NCI-H524 (cell line): ENCODE measurements around the gene E4F1.
"Not testable (repeated sequence)": the region's sequence is repeated elsewhere in the genome, so short reads cannot be mapped to it uniquely, and the experiment has no call there.

ENCODE experiments used
- DNase-seq, 2 experiments: peaks; one replicate each; lab custom pipeline; 2025; lab: John Stamatoyannopoulos, UW

E4F1 gene

DNA sequence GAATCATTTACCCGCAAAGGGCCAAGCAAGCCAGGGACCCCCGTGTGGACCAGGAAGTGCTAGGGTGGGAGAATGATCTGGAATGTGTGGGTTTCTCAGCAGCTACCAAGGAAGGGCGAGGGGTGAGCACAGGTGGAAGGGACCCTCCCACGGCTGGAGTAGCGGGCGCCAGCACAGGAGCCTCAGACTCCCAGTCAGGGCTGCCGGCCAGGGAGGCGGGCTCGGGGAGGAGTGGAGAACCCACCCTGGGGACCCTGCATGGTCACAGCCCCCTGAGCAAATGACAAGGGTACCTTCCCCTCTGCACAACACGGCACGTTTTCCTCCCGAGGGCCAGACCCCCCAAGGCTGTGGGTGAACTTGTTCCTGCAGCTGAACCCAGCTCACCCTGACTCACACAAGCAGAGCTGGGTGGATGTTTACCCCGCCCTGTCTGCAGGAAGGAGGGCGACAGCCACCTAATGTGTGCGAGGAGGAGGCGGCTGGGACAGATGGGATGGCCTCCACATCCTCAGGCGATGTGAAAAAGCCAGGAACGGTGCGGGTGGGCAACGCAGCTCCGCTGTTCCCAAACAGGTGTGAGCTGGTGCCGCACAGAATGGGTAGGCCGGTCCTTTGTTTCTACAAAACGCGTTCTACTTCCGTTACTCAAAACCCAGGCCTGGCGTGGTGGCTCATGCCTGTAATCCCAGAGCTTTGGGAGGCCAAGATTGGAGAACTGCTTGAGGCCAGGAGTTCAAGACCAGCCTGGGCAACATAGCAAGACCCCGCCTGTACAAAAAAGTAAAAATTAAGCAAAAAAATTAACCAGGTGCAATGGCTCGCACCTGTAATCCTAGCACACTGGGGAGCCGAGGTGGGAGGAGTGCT is 21.8 kb downstream of the E4F1 start:
- no peak for DNase-seq

DNA sequence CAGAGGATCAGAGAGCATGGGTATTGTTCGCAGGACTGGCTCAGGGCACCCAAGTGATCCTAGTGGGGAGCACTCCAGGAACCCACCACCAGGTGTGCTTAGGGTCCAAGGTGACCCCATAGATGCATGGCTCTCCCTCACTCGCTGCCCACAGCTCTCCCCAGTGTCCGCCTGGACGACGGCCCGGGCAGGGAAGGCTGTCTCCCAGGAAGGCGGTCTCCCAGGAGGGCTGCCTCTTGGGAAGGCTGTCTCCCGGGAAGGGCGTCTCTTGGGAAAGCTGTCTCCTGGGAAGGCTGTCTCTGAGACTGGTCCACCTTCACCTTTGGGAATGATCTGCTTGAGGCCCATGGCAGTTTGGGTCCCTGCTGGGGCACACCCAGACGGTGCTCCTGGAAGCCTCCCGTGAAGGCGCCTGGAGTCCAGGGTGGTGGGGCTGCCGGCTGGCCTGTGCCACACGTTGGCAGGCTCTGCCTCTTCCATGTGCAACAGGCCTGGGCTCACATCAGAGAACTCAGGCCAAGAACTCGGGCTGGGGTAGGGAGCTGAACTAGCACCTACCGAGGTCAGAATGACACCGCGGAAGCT is 23.0 kb downstream of the E4F1 start:
- no peak for DNase-seq

DNA sequence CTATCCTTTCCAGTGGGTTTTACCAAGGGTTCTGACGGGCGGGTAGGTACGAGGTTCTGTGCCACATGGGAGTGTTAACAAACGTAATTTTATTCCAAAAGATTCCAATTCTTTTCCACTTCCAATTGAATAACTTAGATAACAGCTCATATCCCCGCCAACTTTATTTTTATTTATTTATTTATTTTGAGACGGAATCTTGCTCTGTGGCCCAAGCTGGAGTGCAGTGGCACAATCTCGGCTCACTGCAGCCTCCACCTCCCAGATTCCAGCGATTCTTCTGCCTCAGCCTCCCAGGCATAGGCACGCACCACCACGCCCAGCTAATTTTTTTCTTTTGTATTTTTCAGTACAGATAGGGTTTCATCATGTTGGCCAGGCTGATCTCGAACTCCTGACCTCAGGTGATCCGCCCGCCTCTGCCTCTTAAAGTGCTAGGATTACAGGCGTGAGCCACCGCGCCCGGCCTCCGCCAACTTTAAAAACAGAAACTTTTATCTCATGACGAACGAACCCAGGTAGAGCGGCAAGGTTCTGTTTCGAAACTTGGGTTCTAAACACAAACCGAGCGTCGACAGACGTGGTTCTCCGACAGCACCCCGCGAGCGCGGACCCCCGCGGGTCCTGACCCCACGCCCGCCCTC is 27.4 kb downstream of the E4F1 start:
- DNase-seq: peak in 1 of 2 experiments; percentile 58

DNA sequence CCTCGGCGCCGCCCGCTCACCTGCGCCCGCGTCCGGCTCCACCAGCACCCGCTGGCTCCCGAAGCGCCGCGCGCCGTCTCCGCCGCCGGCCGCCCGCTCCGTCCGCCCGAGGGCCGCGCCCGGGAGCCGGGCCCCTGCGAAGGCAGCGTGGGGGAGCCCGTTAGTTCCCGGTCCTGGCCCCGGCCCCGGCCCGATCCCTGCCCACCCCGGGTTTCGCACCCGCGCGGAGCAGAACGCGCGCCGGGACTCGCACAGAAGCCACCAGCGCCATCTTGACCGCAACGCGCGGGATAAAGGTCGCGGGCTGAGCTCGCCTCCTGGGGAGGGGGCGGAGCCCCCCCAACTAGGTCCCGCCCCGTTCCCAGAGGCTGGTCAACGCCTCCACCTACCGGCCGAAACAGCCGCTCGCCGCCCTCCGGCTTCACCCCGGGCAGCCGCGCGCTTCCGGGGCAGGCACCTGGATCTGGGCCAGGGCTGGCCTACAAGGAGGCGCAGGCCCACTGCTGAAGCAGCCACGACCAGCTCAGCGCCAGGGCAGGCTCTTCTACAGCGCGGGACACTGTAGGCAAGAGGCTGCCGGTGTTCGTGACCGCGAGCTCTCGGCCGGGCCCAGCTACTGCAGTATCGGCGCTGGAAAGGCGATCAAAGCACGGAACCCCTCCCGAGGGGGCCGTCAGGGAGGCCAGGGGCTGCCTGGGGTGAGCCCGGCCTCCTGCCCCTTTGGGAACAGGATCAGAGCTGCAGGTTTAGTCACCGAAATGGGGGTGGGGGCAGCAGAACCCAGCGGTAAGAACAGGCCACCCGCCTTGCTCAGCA is 28.1 kb downstream of the E4F1 start, which contains the start of gene ECI1:
Gene ECI1 (minus strand): TSS at position 292 of the 816 bp plus-strand sequence. CDS start 21 bp downstream, at position 271.
- peak; percentile 84 to 96 for DNase-seq

DNA sequence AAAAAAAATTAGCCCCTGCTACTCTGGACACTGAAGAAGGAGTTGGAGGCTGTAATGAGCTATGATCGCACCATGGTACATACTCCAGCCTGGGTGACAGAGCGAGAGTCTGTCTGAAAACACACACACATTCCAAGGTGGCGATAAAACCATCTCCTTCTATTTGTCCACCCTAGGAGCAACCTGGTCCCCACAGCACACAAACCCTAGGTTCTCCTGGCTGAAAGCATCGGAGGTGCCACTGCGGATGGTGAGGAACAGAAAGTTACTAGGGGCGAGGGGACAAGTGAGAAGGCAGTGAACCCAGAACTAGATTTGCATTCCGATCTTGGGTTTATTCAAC is 29.4 kb downstream of the E4F1 start:
- no peak for DNase-seq

DNA sequence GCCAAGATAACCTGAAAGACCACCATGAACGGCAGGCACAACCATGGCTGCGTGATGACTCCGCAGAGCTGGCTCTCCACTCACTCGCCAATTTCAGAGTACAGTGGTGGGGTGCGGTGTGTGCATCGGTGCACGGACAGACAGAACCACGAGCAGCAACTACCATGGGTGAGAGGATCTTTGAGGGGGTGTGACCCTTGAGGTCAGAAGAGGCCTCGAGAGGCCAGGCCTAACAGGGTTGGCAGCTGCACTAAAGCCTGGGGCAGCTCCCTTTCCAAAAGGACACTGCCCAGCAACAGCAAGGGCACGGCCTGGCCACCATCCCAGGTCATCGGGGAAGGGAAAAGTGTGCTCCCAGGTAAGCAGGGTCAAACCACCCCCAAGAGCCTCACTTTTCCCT is 29.9 kb downstream of the E4F1 start:
- DNase-seq: no peak

DNA sequence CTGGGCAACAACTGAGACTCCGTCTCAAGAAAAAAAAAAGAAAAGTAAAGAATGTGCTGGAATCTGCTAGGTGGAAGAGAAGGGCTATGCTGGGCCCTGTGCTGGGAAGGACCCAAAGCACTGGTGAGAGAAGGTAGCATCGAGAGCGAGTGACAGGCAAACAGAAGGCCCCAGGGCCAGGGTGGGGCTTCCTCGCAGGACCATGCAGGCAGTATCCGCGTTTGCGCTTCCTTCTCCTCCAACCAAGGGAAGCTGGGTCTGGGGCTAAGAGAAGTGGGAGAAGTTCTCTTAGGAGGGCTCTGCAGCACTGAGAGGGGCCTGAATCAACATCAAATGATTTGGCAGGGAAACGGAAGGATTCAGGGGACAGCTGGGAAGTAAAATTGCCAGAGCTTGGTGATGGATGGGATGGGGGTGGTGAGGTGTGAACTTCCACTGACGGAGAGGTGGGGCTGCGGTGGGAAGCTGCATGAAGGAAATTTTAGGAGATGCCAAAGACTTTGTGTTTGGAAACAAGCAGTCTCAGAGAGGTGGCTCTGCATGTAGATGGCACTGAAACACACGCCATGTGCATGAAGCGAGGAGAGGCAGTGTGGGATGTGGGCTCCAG is 33.2 kb downstream of the E4F1 start:
- no peak for DNase-seq

DNA sequence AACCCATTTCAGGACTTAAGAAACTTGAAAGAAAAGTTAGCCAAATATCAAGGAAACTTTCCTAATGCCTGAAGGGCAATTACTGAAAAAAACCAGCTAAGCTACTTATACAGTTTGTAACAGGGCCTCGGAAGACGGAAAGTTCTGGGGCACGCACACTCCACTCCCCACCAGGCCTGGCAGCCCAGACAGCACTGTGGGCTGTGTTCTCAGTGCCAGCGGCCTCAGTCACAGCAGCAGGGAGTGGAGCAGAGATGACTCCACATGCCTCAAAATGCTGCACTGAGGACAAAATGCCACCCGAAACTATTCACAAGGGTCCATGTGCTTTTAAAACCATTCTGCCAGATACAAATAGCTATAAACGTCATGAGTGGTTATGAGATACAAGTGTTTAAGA is 34.3 kb downstream of the E4F1 start:
- DNase-seq: no peak

DNA sequence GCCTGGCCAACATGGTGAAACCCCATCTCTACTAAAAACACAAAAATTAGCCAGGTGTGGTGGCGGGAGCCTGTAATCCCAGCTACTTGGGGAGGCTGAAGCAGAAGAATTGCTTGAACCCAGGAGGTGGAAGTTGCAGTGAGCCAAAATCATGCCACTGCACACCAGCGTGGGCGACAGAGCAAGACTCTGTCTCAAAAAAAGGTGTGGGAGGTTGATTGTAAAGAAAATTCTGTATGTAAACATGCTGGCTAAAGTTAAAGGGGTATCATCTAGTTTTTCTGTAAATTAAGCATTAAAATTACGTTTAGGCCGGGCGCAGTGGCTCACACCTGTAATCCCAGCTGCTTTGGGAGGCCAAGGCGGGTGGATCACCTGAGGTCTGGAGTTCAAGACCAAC is 35.1 kb downstream of the E4F1 start:
- not testable (repeated sequence) for DNase-seq

DNA sequence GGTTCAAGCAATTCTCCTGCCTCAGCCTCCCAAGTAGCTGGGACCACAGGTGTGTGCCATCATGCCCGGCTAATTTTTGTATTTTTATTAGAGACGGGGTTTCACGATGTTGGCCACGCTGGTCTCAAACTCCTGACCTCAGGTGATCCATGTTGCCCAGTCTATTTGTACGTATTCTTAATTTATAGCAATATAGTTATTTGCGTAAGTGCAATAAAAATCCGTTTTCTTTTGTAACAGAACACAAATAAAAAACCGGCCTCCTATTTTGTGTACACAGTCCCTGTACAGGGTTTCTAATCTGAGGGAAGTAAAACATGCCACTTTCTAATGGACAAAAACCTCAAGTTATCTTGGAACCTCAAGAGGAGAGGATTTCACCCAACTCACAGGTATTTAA is 36.9 kb downstream of the E4F1 start:
- no peak for DNase-seq

DNA sequence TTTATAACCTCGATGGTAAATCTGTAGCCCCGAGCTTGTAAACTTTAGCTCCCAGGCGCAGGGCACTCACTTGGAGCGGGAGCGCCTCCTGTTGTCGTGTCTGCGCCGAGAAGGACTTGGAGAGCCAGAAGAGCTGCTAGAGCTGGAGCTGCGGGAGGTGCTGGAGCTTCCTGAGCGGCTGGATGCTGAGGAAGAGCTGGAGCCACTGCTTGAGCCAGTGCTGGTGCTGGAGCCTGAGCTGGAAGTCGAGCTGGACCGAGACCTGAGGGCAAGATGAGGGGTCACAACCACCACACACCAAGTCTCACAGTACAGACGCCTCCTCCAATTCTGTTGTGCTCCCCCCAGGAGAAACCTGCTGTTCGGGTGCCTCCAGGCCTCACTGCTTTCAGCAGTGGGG is 39.6 kb downstream of the E4F1 start:
- not testable (repeated sequence) for DNase-seq

DNA sequence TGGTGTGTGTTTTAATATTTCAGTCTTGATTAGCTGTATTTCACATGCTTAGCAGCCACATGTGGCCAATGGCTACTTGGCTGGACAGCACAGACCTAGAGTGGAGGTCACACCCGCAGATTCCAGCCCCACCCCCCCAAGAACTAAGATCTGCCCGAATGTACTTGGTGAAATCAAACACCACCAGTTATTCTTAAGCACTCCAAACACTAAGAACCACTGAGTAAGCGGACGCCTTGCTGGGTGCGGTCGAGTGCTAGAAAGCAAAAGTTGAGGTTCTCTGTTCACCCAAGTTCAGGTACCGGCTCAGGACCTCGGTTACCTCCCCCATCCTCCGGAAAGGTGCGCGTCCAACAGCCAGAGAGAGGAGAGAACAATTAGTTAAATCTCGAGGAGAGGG is 43.5 kb downstream of the E4F1 start:
- not testable (repeated sequence) for DNase-seq

DNA sequence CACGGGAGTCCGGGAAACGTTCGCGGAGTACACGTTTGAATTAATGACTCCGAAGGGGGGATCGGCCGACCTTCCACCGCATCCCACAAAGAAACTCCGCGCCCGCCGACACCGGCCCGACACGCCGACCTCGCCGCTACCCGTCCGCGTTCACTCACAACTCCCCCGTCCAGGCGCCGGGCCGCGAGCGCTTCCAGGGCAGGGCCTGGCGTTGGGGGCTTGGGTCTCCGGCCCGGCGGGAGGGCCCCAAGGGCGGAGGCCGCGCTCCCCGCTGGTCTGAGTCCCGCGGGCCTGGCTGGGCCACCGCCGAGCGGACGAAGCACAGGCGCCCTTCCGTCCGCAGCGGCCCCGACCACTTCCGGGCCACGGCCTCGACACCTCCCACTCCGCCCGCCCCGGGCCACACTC is 44.1 kb downstream of the E4F1 start:
- not testable (repeated sequence) for DNase-seq

DNA sequence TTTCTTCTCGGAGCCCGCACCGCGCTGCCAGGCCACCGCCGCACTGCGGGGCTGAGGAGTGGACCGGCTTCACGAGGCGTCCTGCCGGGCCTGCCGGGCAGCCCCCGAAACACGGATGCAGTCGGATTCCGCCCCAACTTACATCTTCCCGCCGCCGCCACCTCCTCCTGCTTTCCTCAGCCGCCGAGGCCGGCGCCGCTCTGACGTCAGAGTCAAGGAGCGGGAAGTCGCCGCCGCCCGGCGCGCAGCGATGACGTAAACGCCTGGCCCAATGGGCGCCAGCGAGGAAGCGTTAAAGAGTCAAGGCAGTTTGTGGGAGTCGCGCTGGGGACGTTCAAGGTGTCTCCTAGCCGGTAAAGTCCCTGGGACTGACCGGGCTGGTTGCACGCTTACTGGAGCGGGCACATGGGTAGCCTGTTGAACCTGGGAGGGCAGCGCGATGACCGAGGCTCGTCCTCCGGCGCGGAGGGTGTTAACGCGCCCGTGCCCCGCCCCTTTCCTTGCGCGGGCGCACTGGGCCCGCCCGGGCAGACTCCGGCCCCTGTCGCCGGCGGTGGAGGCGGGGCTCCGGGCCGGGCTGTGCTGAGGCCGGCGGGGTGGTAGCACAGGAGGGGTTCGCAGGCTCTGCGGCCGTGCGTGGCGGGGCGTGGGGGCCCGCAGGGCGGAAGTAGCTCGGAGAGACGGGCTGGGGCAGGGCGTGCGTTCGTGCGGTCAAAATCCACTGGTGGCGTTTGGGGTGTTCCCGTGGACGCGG is 44.7 kb downstream of the E4F1 start, which contains the start of gene RNPS1:
Gene RNPS1 (minus strand): TSS at position 214 of the 754 bp plus-strand sequence. CDS start 3,483 bp downstream, outside the sequence.
- peak; percentile 93 to 95 for DNase-seq

DNA sequence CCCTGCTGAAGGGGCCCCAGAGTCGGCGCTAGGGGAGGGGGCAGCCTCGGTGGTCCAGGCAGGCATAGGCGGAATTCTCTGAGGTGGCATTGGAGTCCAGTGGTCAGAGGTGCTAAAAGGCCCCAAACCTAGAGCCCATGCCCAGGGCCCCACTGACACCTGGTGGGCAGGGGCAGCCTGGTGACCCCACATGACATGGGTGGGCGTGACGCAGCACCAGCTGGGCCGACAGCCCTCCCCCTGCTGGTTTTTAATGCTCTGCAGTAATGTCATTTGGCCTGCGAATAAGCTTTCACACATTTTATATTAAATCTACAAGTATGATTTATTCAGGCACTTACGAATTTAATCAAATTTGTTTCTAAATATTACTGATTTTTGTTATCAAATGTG is 46.7 kb downstream of the E4F1 start:
- DNase-seq: no peak

DNA sequence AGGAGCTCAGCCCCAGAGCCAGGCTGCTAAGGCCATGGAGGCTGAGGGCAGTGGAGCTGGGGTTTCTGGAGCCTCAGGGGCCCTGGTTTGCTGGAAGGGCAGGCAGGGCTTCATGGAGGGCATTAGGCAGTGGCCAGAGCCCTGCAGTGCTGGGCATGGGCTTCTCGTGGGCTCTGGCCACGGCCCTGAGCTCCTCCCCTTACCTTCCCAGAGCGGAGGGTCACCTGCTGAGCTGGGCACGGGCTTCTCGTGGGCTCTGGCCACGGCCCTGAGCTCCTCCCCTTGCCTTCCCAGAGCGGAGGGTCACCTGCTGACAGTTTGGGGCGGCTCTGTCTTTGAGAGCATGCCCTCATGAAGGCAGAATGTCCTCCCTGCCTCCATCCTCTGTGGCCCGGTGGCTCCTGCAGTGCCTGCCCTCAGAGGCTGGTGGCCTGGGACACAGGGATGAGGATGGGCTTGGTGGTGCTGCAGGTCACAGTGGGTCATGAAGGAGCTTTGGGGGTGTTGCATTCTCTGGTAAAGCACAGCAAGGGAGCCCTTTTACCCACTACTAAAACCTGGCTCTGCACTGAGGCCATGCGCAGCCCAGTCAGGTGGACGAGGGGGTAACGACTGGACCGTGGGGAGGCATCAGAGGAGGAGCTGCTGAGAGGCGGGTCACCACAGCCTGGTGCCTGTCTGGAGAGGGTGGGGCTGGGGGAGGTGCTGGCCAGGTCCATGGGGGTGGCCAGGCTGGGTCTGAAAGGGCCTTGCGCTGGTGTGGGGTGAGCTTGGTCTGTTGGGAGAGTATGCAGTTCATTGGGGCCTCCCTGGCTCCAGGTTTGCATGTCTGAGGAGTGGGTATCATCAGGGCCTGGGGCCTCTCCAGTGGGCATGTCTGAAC is 47.4 kb downstream of the E4F1 start:
- DNase-seq: no peak

DNA sequence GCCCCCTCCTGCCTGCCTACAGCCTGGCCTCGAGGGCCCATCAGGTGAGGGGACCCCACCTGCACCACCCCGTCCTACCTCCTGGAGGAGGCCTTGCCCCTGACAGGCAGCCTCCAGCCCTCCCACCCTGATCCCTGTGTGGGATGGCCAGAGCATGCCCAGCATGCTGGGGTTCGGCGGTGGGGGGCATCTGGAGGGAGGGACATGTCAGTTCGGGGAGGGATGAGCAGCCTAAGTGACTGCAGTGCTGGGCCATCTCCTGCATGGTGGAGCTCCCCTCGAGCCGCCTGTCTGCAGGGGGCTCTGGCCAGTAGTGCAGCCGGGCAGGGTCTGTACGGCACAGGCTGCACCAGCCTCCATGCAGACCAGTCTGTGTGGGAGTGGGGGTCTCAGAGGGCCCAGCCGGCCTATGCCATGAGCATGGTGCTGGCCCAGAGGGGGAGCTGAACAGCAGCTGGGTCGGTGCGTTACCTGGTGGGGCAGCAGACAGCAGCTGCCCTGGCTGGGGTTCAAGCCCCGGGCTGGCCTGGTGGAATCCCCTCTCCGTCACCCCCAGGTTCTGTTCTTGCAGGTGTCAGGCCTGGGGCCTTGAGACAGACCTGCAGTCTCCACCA is 48.6 kb downstream of the E4F1 start:
- no peak for DNase-seq

DNA sequence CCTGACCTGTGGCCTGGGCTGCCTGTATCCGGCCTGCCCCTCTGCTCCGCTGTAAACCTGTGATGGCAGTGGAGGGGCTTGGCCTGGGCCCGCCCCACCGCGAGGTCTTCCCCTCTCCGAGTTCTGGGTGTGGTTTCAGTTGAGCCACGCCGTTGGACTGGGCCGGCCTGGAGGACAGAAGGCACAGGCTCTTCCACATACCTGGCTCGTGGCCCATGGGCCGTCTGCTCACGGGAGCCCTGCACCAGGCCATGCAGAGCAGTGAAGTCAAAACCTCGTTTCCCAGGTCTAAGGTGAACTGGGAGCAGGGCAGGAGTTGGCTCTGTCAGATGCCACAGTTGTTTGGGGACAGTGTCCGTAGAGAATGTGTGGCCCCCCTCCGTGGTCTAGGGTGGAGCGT is 50.1 kb downstream of the E4F1 start:
- no peak for DNase-seq

DNA sequence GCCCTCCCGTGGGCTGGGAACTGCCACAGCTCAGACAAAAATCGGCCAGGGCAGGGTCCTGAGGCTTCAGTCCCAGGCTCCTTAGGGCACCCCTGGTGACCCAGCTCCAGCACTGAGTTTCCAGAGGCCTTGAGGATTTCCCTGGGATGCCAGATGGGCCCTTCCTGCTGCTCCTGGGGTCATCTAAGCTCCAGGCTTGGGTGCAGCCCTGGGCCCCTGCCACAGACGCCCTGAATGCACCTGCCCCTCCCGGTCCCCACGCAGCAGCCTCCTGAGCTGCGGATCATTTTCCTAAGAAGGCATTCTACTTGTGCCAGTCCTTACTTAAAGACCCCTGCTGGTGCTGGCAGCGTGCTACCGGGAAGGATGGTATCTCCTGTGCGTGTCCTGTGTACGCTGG is 50.5 kb downstream of the E4F1 start:
- DNase-seq: peak in 1 of 2 experiments; percentile 71
